Uterus (tissue), 4 donors: ENCODE measurements around the gene ZC3H13. TPM values are rescaled to one million over a fixed set of nuclear protein-coding genes. Genes with fewer than 3 reads are reported as not detected.

Experiments
- DNase-seq, 2 donors: peaks; one replicate each; pipeline ENCODE4 v3.0.0-alpha.2; 2019 to 2020
- H3K27ac ChIP-seq, 2 donors: fragments of 200-600 bp; sonication (generic); 1 replicate in 1 of 2; 2 replicates in 1 of 2; pipeline ENCODE4 v1.5.1; 2016 to 2018
- H3K27me3 ChIP-seq, 2 donors: fragments of 200-600 bp; sonication (generic); one replicate each; pipeline ENCODE4 v1.5.1; 2018 to 2019; ENCODE audit warnings: control low read depth in 1 of 2
- H3K36me3 ChIP-seq, 2 donors: fragments of 200-600 bp; sonication (generic); one replicate each; pipeline ENCODE4 v1.5.1; 2019; ENCODE audit warnings: control low read depth in 1 of 2
- H3K4me1 ChIP-seq, 2 donors: fragments of 200-600 bp; sonication (generic); one replicate each; pipeline ENCODE4 v1.5.1; 2018 to 2019; ENCODE audit warnings: control low read depth in 1 of 2
- H3K4me3 ChIP-seq, 2 donors: fragments of 200-600 bp; sonication (generic); 1 replicate in 1 of 2; 2 replicates in 1 of 2; pipeline ENCODE4 v1.5.1; 2018 to 2019; ENCODE audit warnings: mild to moderate bottlenecking in 1 of 2
- H3K9me3 ChIP-seq, 2 donors: fragments of 200-600 bp; sonication (generic); one replicate each; pipeline ENCODE4 v1.5.1; 2019; ENCODE audit warnings: control low read depth in 1 of 2
- POLR2A ChIP-seq, 2 donors: fragments of 450-650 bp; IDR thresholded peaks; one replicate each; pipeline ENCODE4 v1.6.1; 2016; ENCODE audit warnings: antibody characterized with exemption in 2 of 2, mild to moderate bottlenecking in 1 of 2, moderate library complexity in 1 of 2
- intact Hi-C: fragments of 100-400 bp; cut with DNase I; formaldehyde crosslinking; loops from one replicate; pipeline ENCODE4 v1.15.1; 2023; ENCODE audit warnings: low total_unique reads
- total RNA-seq, 4 donors: library from RNA; depleted of rRNA in 3 of 4; stranded (reverse); fragments of >200 nt in 3 of 4; gene quantifications; one replicate each; pipeline versions ENCODE4 v1.1.0 to v1.2.4, GENCODE V29; 2014 to 2023
- TF ChIP-seq, protein P1 (sequence below), 4 experiments: fragments of 200-600 bp in 2 of 4; fragments of 450-650 bp in 2 of 4; sonication (generic) in 2 of 4; IDR thresholded peaks; one replicate each; pipeline ENCODE4 v1.5.1; 2016 to 2019; ENCODE audit warnings: antibody characterized with exemption in 4 of 4, mild to moderate bottlenecking in 2 of 4, moderate library complexity in 1 of 4
- donor health status: DM: yes; HTN: yes; CAD: no.

The ZC3H13 gene
- total RNA-seq, 4 donors from 2014 or later: 16.5 to 73.0 (median 37.1) TPM

DNA sequence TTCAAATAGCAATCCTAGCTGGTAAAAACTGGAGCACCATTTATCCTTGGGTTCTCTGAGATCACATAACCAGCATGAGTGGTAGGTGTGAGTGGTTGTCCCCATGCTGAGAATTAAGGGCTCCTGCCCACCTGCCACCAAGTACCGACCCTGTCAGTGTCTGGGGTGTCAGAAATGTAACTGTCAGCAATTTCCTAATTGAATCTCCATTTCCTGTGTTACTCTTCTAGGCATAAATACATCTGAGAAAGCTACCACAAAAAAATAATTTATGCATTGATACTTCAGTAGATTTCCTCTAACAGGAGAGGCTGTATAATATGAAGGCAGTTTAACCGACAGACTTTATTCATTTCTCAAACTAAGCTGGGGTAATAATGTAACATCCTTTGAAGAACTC, 27.2 kb upstream of the ZC3H13 start:
- DNase-seq: no peak
- H3K4me3 ChIP-seq: no peak overlapping the region
- H3K27me3 ChIP-seq: no peaks in the 10 kb centered on the region
- no peaks in the 10 kb centered on the region for H3K9me3 ChIP-seq
- no peaks in the 10 kb centered on the region for H3K4me1 ChIP-seq
- intact Hi-C loops: no loop called here
- no peaks in the 10 kb centered on the region for H3K36me3 ChIP-seq
- no peak overlapping the region for H3K27ac ChIP-seq
- TF ChIP-seq, protein P1, sequence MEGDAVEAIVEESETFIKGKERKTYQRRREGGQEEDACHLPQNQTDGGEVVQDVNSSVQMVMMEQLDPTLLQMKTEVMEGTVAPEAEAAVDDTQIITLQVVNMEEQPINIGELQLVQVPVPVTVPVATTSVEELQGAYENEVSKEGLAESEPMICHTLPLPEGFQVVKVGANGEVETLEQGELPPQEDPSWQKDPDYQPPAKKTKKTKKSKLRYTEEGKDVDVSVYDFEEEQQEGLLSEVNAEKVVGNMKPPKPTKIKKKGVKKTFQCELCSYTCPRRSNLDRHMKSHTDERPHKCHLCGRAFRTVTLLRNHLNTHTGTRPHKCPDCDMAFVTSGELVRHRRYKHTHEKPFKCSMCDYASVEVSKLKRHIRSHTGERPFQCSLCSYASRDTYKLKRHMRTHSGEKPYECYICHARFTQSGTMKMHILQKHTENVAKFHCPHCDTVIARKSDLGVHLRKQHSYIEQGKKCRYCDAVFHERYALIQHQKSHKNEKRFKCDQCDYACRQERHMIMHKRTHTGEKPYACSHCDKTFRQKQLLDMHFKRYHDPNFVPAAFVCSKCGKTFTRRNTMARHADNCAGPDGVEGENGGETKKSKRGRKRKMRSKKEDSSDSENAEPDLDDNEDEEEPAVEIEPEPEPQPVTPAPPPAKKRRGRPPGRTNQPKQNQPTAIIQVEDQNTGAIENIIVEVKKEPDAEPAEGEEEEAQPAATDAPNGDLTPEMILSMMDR (IDR thresholded peaks at IDR 0.05): no peak
- no peak for TF ChIP-seq POLR2A (IDR thresholded peaks at IDR 0.05)

DNA sequence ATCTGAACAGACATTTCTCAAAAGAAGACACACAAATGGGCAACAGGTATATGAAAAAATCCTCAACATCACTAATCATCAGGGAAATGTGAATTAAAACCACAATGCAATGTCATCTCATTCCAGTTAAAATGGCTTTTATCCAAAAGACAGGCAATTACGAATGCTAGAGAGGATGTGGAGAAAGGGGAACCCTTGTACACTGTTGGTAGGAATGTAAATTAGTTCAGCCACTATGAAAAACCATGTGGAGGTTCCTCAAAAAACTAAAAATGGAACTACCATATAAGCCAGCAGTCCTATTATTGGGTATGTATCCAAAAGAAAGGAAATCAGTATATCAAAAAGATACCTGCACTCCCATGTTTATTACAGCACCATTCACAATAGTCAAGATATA, 24.7 kb upstream of the ZC3H13 start:
- intact Hi-C loops: no loop called here
- H3K4me3 ChIP-seq: no peak overlapping the region
- H3K27ac ChIP-seq: no peak overlapping the region
- no peaks in the 10 kb centered on the region for H3K27me3 ChIP-seq
- no peak for DNase-seq
- no peaks in the 10 kb centered on the region for H3K4me1 ChIP-seq
- H3K9me3 ChIP-seq: no peaks in the 10 kb centered on the region
- no peaks in the 10 kb centered on the region for H3K36me3 ChIP-seq
- TF ChIP-seq, protein P1 (IDR thresholded peaks at IDR 0.05): no peak
- no peak for TF ChIP-seq POLR2A (IDR thresholded peaks at IDR 0.05)

DNA sequence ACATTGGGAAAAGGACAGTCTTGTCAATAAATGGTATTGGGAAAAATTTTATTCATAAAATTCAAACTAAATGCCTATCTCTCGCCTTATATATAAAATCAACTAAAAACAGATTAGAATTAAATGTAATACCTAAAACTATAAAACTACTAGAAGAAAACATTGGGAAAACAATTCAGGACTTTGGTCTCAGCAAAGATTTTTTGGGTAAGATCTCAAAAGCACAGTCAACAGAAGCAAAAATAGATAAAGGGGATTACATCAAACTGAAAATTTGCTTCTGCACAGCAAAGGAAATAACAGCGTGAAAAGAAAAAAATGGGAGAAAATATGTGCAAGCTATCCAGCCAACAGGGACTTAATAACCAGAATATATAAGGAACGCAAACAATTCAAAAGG, 24.3 kb upstream of the ZC3H13 start:
- Histone ChIP-seq H3K4me3 (no peak overlapping the region), H3K27ac (no peak overlapping the region), H3K9me3 (no peaks in the 10 kb centered on the region), H3K36me3 (no peaks in the 10 kb centered on the region), H3K4me1 (no peaks in the 10 kb centered on the region), H3K27me3 (no peaks in the 10 kb centered on the region)
- DNase-seq: no peak
- intact Hi-C loops: no loop called here
- TF ChIP-seq POLR2A (IDR thresholded peaks at IDR 0.05): no peak
- TF ChIP-seq, protein P1 (IDR thresholded peaks at IDR 0.05): no peak

DNA sequence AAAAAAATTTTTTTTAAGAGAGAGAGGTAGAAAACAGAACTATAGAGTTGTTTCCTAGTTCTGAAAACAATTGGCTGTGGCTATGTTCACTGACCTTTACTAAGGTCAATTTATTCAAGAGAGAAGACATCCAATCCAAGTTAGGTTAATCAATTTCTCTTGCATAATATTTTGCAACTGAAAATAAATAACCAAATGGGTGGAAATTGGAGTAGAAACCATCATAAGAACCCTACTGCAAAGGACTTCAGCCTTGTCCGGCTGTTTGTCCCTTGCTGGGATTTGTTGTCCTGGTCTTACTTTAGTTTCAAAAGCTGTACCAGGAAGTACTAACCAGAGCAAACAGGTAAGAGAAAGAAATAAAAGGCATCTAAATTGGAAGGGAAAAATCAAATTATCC, 23.3 kb upstream of the ZC3H13 start:
- no peak for DNase-seq
- TF ChIP-seq, protein P1 (IDR thresholded peaks at IDR 0.05): no peak
- TF ChIP-seq POLR2A (IDR thresholded peaks at IDR 0.05): no peak
- Histone ChIP-seq H3K27ac (no peak overlapping the region), H3K4me3 (no peak overlapping the region), H3K9me3 (no peaks in the 10 kb centered on the region), H3K36me3 (no peaks in the 10 kb centered on the region), H3K4me1 (no peaks in the 10 kb centered on the region), H3K27me3 (no peaks in the 10 kb centered on the region)
- intact Hi-C loops: no loop called here

DNA sequence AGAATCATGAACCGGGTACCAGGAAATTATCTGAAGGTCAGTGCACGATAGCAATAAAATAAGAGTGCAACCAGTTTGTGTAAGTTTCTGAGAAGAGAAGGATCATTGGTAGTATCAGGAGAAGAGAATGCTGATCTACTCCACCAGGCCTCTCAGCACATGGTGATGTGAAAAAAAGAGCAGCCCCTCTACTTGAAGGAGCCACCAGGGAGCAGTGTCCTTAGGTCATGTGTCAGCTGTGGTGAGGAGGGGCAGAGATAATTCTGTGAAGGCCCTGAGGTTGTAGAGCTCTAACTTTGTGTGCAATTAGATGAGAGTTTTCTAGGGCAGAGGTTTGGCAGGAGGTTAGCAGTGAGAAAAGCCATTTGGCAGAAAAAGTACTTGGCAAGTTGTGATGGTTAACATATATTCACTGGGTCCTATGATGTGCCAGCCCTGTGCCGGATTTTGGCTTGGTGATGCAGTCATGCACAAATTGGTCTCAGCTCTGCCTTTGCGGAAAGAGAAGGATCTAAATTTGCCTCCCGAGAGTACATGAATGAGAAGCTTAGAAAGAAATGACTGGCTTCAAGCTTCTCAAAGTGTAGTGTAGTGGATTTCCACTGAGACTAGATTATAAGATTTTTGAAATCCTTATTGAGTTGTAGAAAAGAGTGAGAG, 19.2 kb upstream of the ZC3H13 start:
- Histone ChIP-seq H3K36me3 (no peaks in the 10 kb centered on the region), H3K27ac (no peak overlapping the region), H3K4me1 (no peaks in the 10 kb centered on the region), H3K27me3 (no peaks in the 10 kb centered on the region), H3K4me3 (no peak overlapping the region), H3K9me3 (no peaks in the 10 kb centered on the region)
- intact Hi-C loops: no loop called here
- TF ChIP-seq, protein P1 (IDR thresholded peaks at IDR 0.05): no peak
- TF ChIP-seq POLR2A (IDR thresholded peaks at IDR 0.05): no peak
- no peak for DNase-seq
